NCI-H2107 (cell line): ENCODE data around the gene PMIS2.
A peak's percentile ranks its signal among the peaks of the same experiment; 100 is the strongest.
"Not testable (repeated sequence)": the region's sequence is repeated elsewhere in the genome, so short reads cannot be mapped to it uniquely, and the experiment has no call there.

Experiments
- DNase-seq: peaks from one replicate; lab custom pipeline; 2025; lab: John Stamatoyannopoulos, UW

The PMIS2 gene

GRCh38 chr19:35592226-35592625, 6.3 kb downstream of the PMIS2 start:
- DNase-seq = no peak

- not testable (repeated sequence) for DNase-seq
These were observed 9.1 kb downstream of the PMIS2 start for GRCh38 chr19:35595026-35595425.

DNA sequence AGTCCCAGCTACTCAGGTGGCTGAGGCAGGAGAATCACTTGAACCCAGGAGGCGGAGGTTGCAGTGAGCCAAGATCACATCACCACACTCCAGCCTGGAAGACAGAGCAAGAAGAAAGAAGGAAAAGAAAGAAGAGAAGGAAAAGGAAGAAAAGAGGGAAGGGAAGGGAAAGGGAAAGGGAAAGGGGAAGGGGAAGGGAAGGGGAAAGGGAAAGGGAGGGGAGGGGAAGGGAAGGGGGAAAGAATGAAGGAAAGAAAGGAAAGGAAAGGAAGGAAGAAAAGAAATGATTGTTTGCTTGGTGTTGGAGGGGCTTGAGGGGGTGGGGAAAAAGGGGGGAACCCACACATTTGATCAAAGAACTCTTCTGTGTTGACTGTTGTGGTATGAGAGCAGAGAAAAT, 10.0 kb downstream of the PMIS2 start:
- DNase-seq = no peak

DNA sequence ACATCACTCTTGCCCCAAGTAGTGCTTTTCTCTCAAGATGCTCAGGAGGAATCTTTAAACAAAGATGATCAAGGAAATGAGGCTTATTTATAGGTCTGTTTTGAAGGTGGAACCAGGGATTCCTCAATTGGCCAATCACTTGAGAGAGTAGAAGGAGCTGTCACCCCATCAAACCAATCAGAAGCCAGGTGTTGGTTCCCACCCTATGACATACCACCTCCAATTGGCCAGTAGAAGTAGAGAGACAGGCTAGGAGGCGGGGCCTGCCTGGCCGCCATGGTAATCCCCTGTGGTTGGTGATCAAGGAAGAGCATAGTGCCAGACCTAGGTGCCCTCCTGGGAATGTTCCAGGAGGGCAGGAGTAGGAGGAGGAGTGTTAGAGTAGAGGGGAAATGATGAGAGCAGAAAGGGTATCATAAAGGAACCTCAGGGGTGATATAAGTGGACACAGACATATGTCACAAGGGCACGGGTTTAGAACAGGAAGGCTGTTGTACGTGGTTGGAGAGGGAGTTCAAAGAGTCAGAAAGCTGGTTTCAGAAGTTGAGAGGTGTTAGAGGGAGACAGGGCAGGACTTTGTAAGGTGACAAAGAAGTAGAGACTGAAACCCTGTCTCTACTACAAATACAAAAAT, 10.5 kb downstream of the PMIS2 start:
- no peak for DNase-seq

DNA sequence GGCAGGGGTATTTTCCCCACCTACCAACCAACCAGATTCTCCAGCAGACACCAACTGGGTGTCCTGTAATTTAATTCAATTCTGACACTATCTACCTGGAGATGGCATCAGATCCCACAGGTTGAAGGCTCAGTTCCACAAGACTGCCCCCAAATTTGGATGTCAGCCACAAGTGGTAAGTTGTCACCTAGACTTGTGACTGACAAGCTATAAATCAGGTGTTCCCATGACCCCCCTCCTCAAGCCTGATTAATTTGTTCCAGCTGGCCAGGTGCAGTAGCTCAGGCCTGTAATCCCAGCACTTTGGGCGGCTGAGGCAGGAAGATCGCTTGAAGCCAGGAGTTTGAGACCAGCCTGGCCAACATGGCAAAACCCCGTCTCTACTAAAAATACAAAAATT, 16.0 kb downstream of the PMIS2 start:
- DNase-seq = no peak

- DNase-seq = not testable (repeated sequence)
These were observed 18.5 kb downstream of the PMIS2 start for GRCh38 chr19:35604436-35604835.

- not testable (repeated sequence) for DNase-seq
These were observed 21.2 kb downstream of the PMIS2 start for GRCh38 chr19:35607170-35607569.

GRCh38 chr19:35607661-35608060, 21.7 kb downstream of the PMIS2 start:
- no peak for DNase-seq

- no peak for DNase-seq
These were observed 22.3 kb downstream of the PMIS2 start for GRCh38 chr19:35608251-35608650.

DNA sequence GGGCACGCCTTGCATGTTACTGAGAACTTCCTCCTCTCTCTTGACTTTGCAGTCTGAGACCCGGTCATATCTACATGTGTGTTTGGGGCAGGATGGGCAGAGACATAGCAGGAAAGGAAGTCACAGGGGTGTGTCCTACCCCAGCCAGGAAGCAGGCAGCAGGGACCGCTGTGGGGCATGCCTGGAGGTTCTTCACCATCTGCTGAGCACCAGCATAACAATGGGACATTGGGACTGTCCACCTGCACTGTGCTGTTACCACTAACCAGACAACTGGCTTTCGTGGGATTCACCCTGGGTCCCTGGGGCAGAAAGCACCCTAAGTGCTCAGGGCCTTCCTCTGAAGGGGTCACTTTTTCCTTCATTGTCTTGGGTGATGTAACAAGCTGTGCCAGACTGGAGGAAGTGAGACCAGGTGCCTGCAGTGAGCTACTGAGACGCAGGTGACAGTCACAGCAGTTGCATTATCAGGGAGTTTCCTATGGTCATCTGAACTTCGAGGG, 23.9 kb downstream of the PMIS2 start:
- no peak for DNase-seq

- no peak for DNase-seq
These were observed 26.2 kb downstream of the PMIS2 start for GRCh38 chr19:35612224-35612558.

DNA sequence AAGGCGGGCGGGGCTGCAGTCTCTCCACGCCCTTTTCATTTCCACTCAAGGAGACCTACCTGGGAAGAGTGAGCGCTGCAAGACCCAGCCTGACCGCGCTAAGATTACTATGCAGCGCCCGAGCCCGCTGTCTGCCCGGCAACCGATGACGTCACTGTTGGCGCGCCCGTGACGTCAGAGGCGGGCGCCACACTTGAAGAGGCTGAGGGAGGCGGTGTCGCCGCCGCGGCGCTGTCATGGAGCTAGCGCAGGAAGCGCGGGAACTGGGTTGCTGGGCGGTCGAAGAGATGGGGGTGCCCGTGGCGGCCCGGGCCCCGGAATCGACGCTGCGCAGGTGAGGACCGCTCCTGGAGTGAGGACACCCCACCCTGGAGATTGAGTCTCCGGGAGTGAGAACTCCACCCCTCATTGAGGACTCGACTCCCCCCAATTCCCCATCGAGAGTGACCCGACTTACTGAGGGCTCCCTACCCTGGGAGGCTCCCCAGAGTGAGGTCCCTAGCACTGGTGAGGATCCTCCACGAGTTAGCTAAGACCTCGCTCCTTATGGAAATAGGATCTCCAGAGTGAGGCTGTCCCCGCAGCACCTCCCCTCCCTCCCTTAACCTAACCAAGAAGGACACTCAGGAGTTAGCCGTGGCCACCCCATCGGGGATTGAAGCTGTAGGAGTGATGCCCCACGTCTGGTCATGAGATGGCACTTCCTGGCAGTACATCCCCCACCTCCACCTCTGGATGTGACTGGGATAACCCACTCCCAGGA, 26.8 kb downstream of the PMIS2 start, which contains the start of gene HAUS5:
HAUS5 (plus strand) TSS at position 177 of the 763 bp plus-strand sequence; CDS start at position 237, 60 bp downstream.
- peak; percentile 86 for DNase-seq

DNA sequence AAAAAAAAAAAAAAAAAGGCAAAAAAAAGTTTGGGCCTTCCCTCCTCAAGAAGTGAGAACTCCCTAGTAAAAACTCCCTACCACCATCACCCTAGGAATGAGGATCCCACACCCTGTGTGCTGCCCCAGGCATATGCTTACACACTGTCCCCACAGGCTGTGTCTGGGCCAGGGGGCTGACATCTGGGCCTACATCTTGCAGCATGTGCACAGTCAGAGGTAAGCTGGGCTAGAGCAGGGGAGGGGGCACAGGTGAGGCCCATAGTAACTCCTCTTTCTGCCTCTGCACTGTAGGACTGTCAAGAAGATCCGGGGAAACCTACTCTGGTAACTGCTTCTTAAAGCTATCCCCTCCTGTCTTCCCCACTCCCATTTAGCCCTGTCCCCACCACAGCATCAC, 27.6 kb downstream of the PMIS2 start:
- DNase-seq = no peak

- DNase-seq = no peak
These were observed 29.1 kb downstream of the PMIS2 start for GRCh38 chr19:35615036-35615435.

DNA sequence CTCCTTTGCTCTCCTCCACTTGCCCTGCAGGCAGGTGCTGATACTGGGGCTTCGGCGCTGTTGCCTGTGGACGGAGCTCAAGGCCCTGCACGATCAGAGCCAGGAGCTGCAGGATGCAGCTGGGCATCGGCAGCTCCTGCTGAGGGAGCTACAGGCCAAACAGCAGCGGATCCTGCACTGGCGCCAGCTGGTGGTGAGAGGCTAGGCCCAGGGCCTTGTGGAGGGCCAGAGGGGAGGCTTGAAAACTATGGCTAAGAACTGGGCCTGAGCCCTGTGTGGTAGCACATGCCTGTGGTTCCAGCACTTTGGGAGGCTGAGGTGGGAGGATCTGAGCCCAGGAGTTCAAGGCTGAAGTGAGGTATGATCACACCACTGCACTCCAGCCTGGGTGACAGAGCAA, 32.9 kb downstream of the PMIS2 start:
- no peak for DNase-seq

- DNase-seq = no peak
These were observed 33.4 kb downstream of the PMIS2 start for GRCh38 chr19:35619290-35619923.

GRCh38 chr19:35620001-35620400, 34.0 kb downstream of the PMIS2 start:
- DNase-seq = no peak

- no peak for DNase-seq
These were observed 35.7 kb downstream of the PMIS2 start for GRCh38 chr19:35621708-35622107.

DNA sequence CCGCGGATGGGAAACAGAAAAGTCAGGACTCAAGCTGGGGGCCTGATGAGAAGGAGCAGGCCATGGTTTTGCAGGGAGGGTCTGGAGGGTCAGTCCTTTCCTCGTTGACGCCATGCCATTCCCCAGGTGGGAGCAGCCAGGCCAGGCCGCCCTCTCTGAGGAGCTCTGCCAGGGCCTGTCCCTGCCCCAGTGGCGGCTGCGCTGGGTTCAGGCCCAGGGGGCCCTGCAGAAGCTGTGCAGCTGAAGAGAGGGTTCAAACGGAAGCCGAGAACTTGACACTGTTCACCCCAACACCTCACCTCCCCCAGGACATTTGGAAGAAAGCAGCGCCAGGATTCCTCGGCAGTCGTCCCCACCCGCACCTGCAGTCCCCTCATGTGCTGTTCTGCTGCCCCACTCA, 36.8 kb downstream of the PMIS2 start:
- DNase-seq = no peak

DNA sequence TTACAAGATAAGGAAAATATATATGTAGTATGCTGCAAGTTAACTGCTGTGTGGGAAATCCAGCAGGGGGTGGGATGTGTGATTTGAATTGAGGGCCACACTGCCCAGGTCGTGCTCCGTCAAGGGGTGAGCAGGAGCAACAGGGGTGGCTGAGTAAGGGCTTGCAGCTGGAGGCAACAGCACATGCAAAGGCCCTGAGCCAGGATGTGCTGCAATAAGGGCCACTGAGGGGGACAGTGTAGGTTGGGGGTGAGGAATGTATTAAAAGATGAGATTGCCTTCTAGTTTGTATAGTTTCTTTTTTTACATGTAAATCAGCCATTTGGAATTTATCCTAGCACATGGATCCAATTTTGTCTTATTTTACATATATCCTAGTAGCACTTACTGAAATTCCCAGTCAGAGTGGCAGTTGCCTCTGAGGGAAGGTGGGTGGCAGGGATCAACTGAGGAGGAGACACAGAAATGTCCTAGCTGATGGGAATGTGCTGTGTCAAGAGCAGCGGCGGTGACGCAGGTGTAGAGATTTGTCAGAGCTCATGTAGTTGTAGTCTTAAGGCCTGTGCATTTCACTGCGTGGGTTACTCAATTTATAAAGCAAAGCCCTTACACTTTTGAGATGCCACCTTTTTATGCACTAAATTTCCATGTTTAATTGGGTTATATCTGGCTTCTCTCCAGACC, 37.5 kb downstream of the PMIS2 start:
- DNase-seq = no peak

DNA sequence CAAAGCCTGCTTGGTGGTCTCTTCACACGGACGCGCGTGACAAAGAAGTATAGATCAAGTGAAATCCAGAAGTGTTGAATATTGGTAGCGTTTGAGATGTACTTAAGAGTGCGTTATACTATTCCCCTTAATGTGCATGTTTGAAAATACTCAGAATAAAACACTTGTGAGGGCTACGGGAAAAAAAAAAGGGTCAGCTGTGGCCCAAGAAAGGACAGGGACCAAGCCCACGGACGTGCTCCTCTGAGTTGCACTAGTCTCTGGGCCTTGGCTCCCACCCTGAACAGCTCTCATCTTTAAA, 42.2 kb downstream of the PMIS2 start:
- DNase-seq = no peak

DNA sequence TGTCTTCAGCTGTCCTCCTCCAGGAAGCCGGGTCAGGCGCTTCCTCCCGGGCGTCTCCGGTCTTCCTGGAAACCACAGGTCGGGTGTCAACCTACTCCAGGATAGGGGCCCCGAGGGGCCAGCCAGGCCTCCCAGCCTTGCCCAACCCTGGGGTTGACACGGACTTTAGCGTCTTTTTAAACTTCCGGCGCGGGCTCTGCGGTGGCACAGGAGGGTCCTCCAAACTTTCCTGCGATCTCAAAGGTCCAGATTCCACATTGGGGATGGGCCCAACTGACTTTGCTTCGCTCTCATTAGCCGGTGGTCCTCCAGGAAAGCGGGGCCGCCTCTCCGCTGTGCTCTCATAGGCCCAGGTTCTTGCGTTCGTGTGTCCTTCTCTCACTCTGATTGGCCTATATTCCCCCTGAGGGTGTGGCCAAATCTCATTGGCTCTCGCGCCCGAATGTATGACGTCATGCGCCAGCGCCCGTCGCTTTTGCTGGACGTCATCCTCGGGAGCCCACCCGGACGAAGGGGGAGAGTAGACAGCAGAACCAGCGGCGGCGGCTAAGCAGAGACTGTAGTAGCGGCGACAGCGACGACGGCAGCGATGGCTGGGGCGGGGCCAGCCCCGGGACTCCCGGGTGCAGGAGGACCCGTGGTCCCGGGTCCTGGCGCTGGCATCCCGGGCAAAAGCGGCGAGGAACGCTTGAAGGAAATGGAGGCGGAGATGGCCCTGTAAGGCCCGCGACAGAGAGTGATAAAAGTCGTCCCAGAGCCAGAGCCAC, 42.8 kb downstream of the PMIS2 start, which contains the start of gene RBM42:
RBM42 (plus strand) TSS at position 472 of the 767 bp plus-strand sequence; CDS start at position 590, 118 bp downstream.
- peak; percentile 93 for DNase-seq
